Urinary bladder (tissue), 4 donors: ENCODE measurements around the gene SEC61G. TPM values are rescaled to one million over a fixed set of nuclear protein-coding genes. Genes with fewer than 3 reads are reported as not detected.
A peak's percentile ranks its signal among the peaks of the same experiment; 100 is the strongest.

Experiments
- DNase-seq: peaks from one replicate; pipeline ENCODE4 v3.0.0-alpha.2; 2015; ENCODE audit errors: extremely low spot score
- H3K27ac ChIP-seq: one replicate; pipeline ENCODE4 v1.5.1; 2013; ENCODE audit warnings: low read depth, mild to moderate bottlenecking, moderate library complexity
- H3K36me3 ChIP-seq: one replicate; pipeline ENCODE4 v1.6.1; 2013; ENCODE audit warnings: mild to moderate bottlenecking, moderate library complexity; ENCODE audit not compliant: insufficient read depth
- H3K4me1 ChIP-seq: one replicate; pipeline ENCODE4 v1.6.1; 2013; ENCODE audit warnings: mild to moderate bottlenecking, moderate library complexity; ENCODE audit not compliant: insufficient read depth
- H3K4me3 ChIP-seq: one replicate; pipeline ENCODE4 v1.5.1; 2013; ENCODE audit warnings: low read depth, low read length
- WGBS: extraction: QIAGEN DNeasy Blood & Tissue Kit; methylation state at CpG from one replicate; pipeline ENCODE4 v1.1.7; 2013; 5-methylcytosine and 5-hydroxymethylcytosine counted together
- polyA plus RNA-seq: library from polyadenylated mRNA; stranded (reverse); fragments of 200-250 nt; gene quantifications from one replicate; pipeline ENCODE4 v1.2.3, GENCODE V29; 2013
- total RNA-seq: library from RNA; depleted of rRNA; stranded (reverse); fragments of >200 nt; gene quantifications from one replicate; pipeline ENCODE4 v1.2.3, GENCODE V29; 2014
- donor health status: healthy with polysubstance abuse.
- donor health status: healthy.

The SEC61G gene
- total RNA-seq (177 TPM), polyA plus RNA-seq (250 TPM)

GRCh38 chr7:54758702-54759592 lies at the start of gene SEC61G:
Gene SEC61G (minus strand): TSS chr7:54759211. CDS start chr7:54757588, 1,623 bp downstream.
- DNase-seq: peak; percentile 92
- peaks cover 1% of the 10 kb centered on the region for H3K4me1 ChIP-seq
- H3K27ac ChIP-seq: peak within 1 kb of the TSS; percentile 80
- H3K4me3 ChIP-seq: peak within 1 kb of the TSS; percentile 95
- under 1% methylated on average over 72 of the region's 72 CpGs for WGBS
- H3K36me3 ChIP-seq: no peaks in the 10 kb centered on the region

DNA sequence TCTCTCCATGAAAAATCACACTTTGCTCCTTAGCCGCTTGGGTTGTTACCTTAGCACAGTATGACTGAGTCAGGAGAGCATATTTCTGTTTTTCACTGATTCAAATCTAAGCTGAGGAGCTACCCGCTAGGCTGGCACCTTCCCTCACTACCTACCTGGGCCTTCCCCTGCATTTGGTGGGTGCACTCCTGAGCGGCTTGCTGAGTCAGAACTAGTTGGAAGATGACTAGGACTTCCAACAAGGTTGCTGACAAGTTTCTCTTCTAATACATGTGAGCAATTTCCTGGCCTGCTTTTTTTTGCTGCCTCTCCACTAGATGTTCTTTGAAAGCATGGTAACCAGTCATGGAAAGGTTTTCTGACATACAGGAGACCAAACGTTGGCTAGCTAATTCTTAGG lies 43.8 kb upstream of the SEC61G start:
- no peak overlapping the region for H3K4me3 ChIP-seq
- no peak for DNase-seq
- H3K27ac ChIP-seq: no peak overlapping the region
- no peaks in the 10 kb centered on the region for H3K4me1 ChIP-seq
- H3K36me3 ChIP-seq: no peaks in the 10 kb centered on the region
- WGBS: 81% methylated on average over 4 of the region's 4 CpGs

- Histone ChIP-seq H3K4me1 (no peaks in the 10 kb centered on the region), H3K27ac (no peak overlapping the region), H3K4me3 (no peak overlapping the region), H3K36me3 (no peaks in the 10 kb centered on the region)
- no peak for DNase-seq
- 47% methylated on average over 11 of the region's 11 CpGs for WGBS
Observed at GRCh38 chr7:54802114-54802513, 43.1 kb upstream of the SEC61G start.

- H3K36me3 ChIP-seq: no peaks in the 10 kb centered on the region
- no peak overlapping the region for H3K4me3 ChIP-seq
- H3K27ac ChIP-seq: no peak overlapping the region
- DNase-seq: no peak
- 56% methylated on average over 3 of the region's 3 CpGs for WGBS
- H3K4me1 ChIP-seq: no peaks in the 10 kb centered on the region
Observed at GRCh38 chr7:54799792-54800191, 40.8 kb upstream of the SEC61G start.

DNA sequence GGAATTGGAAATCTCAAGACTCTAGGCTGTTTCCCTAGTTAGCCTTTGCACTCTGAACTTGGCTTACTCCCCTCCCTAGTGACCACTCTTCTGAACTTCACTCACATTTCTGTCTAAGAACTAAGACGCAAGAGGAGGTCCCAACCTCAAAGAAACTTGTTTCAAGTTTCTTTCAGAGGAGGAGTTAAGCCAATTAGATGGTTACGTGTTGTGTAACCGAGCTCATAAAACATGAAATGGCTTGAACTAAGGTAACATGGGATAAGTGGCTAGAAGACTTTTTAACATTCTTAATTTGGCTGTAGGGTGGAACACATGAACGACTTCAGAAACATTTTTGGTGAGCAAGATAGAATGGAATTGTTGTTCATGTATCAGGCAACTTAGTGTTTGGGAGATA lies 39.5 kb upstream of the SEC61G start:
- no peak for DNase-seq
- WGBS: 80% methylated on average over 4 of the region's 4 CpGs
- H3K27ac ChIP-seq: no peak overlapping the region
- no peaks in the 10 kb centered on the region for H3K36me3 ChIP-seq
- no peaks in the 10 kb centered on the region for H3K4me1 ChIP-seq
- H3K4me3 ChIP-seq: no peak overlapping the region

GRCh38 chr7:54796853-54797252 lies 37.8 kb upstream of the SEC61G start:
- no peaks in the 10 kb centered on the region for H3K36me3 ChIP-seq
- no peak overlapping the region for H3K4me3 ChIP-seq
- no peak overlapping the region for H3K27ac ChIP-seq
- no peak for DNase-seq
- no peaks in the 10 kb centered on the region for H3K4me1 ChIP-seq
- 73% methylated on average over 4 of the region's 4 CpGs for WGBS

DNA sequence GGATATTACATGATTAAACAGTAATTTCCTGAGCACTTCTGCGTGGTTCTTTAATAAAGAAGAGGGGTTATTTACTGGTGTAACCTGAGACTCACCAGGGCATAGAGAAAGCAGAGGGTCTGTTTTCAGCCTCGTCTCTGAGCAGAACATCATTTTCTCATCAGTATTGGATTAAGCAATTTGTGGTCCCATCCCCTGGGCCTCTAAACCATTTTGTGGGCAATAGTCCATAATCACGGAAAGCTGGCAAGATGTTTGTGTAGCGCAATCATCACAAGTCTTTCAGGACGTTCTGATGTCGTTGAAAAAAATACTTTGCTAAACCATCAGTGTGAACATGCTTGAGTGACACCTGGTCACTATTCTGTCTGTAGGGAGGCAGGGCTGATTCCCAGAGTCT lies 37.1 kb upstream of the SEC61G start:
- Histone ChIP-seq H3K27ac (no peak overlapping the region), H3K4me1 (no peaks in the 10 kb centered on the region), H3K36me3 (no peaks in the 10 kb centered on the region), H3K4me3 (no peak overlapping the region)
- 62% methylated on average over 6 of the region's 6 CpGs for WGBS
- DNase-seq: no peak

- 84% methylated on average over 11 of the region's 11 CpGs for WGBS
- H3K36me3 ChIP-seq: no peaks in the 10 kb centered on the region
- no peak overlapping the region for H3K27ac ChIP-seq
- no peak overlapping the region for H3K4me3 ChIP-seq
- DNase-seq: no peak
- H3K4me1 ChIP-seq: no peaks in the 10 kb centered on the region
Observed at GRCh38 chr7:54792383-54792782, 33.4 kb upstream of the SEC61G start.

- Histone ChIP-seq H3K4me1 (no peaks in the 10 kb centered on the region), H3K27ac (no peak overlapping the region), H3K36me3 (no peaks in the 10 kb centered on the region), H3K4me3 (no peak overlapping the region)
- DNase-seq: peak; percentile 52
- WGBS: 3% methylated on average over 9 of the region's 9 CpGs
Observed at GRCh38 chr7:54788664-54789063, 29.7 kb upstream of the SEC61G start.

- Histone ChIP-seq H3K36me3 (no peaks in the 10 kb centered on the region), H3K4me3 (no peak overlapping the region), H3K4me1 (no peaks in the 10 kb centered on the region), H3K27ac (no peak overlapping the region)
- WGBS: 83% methylated on average over 8 of the region's 8 CpGs
- no peak for DNase-seq
Observed at GRCh38 chr7:54785261-54785660, 26.2 kb upstream of the SEC61G start.

DNA sequence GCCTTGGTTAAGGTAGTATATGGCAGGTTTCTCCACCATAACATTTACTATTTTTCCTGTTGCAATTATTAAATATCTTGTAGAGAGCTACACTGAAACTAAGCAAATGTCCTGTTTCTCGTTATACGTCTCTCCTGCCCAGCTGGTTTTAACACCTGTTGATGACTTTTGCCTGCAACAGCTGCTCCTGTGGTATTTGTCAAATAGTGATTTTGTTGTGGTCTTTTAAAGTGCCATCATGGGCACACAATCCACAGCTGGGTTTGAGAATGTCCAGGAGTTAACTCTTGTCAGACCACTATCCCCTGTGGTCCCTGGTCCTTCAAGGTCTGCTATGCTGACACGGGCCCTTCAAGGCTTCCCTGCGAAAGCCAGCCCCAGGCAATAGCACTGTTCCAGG lies 24.9 kb upstream of the SEC61G start:
- WGBS: 91% methylated on average over 4 of the region's 4 CpGs
- no peaks in the 10 kb centered on the region for H3K4me1 ChIP-seq
- no peak overlapping the region for H3K4me3 ChIP-seq
- H3K27ac ChIP-seq: no peak overlapping the region
- H3K36me3 ChIP-seq: no peaks in the 10 kb centered on the region
- DNase-seq: no peak

- Histone ChIP-seq H3K4me3 (no peak overlapping the region), H3K27ac (no peak overlapping the region), H3K36me3 (no peaks in the 10 kb centered on the region), H3K4me1 (no peaks in the 10 kb centered on the region)
- 84% methylated on average over 8 of the region's 8 CpGs for WGBS
- no peak for DNase-seq
Observed at GRCh38 chr7:54782829-54783228, 23.8 kb upstream of the SEC61G start.

DNA sequence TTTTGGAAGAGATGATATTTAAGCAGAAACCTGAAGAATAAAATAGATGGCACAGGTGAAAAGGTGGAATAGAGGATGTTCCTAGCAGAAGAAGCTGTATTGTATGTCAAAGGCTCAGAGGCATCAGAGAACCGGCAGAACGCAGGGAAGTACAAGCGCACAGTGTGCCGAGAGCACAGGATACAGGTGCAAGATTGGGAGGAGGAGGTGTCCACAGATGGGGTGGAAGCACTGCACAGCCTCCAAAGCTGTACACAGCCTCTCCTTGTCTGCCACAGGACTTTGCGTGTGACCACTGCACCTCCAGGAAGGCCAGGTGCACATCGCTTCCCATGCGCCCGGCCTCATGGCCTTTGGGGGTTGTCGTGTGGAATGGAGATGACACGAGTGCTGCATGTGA lies 23.3 kb upstream of the SEC61G start:
- no peaks in the 10 kb centered on the region for H3K36me3 ChIP-seq
- no peak overlapping the region for H3K4me3 ChIP-seq
- DNase-seq: no peak
- no peaks in the 10 kb centered on the region for H3K4me1 ChIP-seq
- WGBS: 94% methylated on average over 10 of the region's 10 CpGs
- H3K27ac ChIP-seq: no peak overlapping the region

DNA sequence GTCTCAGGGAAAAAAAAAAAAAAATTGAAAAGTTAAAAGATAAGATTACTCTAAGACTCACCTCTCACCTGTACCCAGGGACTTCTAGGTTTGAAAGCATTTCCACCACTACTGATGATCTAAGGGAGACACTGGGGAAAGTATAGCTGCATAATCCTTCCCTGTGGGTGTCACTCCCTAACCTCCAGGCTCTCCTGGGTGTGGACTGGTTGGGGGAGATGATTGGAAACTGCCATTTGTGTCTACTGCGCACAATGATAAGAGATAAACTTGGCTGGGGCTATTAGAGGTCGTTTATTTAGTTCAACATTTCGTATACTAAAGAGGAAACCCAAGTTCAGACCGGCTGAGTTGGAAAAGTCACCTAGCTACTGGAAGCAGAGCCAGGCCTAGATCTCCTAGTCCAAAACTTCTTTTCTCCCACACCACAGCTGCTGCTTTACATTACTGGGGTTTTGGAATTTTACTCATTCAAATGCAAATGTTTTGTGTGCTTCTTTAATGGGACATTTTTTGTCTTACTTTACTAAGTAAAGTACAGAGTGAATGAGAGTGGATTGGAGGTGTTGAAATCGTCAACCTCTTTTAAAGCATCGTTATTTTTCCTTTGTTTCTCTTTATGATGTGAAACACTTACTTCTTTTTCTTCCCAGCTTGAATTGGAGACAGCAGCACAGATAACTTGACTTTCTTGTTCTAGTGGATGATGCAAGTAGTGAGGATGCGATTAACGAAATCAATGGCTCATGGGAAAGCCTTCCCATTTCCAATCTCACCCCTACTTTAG lies 22.3 kb upstream of the SEC61G start:
- no peak for DNase-seq
- H3K4me3 ChIP-seq: no peak overlapping the region
- WGBS: 66% methylated on average over 8 of the region's 8 CpGs

More for the DNA sequence above, 22.3 kb upstream of the SEC61G start:
- H3K36me3 ChIP-seq: no peaks in the 10 kb centered on the region
- H3K4me1 ChIP-seq: no peaks in the 10 kb centered on the region
- no peak overlapping the region for H3K27ac ChIP-seq
